WI38 (cell line): ENCODE results near the gene IFNAR2.

Experiments used
- H3K4me3 ChIP-seq: 2 replicates; pipeline ENCODE4 v1.5.1; 2011; ENCODE audit warnings: low read depth, mild to moderate bottlenecking, control low read depth, low read length
- TF ChIP-seq, protein P1 (sequence below): IDR thresholded peaks from 2 replicates; pipeline ENCODE4 v1.5.1; 2012; ENCODE audit warnings: low read depth, mild to moderate bottlenecking, control low read depth, low read length

The IFNAR2 gene

GRCh38 chr21:33254766-33255165, 25.0 kb downstream of the IFNAR2 start:
- TF ChIP-seq, protein P1, sequence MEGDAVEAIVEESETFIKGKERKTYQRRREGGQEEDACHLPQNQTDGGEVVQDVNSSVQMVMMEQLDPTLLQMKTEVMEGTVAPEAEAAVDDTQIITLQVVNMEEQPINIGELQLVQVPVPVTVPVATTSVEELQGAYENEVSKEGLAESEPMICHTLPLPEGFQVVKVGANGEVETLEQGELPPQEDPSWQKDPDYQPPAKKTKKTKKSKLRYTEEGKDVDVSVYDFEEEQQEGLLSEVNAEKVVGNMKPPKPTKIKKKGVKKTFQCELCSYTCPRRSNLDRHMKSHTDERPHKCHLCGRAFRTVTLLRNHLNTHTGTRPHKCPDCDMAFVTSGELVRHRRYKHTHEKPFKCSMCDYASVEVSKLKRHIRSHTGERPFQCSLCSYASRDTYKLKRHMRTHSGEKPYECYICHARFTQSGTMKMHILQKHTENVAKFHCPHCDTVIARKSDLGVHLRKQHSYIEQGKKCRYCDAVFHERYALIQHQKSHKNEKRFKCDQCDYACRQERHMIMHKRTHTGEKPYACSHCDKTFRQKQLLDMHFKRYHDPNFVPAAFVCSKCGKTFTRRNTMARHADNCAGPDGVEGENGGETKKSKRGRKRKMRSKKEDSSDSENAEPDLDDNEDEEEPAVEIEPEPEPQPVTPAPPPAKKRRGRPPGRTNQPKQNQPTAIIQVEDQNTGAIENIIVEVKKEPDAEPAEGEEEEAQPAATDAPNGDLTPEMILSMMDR, result no peak
- H3K4me3 ChIP-seq, result no peak overlapping the region

- TF ChIP-seq, protein P1, result no peak
- H3K4me3 ChIP-seq, result no peak overlapping the region
Measured at GRCh38 chr21:33255404-33255803, 25.7 kb downstream of the IFNAR2 start.

GRCh38 chr21:33256019-33256418, 26.3 kb downstream of the IFNAR2 start:
- no peak overlapping the region for H3K4me3 ChIP-seq
- TF ChIP-seq, protein P1, result no peak

- H3K4me3 ChIP-seq, result no peak overlapping the region
- TF ChIP-seq, protein P1, result no peak
Measured at GRCh38 chr21:33257094-33257803, 27.5 kb downstream of the IFNAR2 start.

GRCh38 chr21:33258475-33258874, 28.7 kb downstream of the IFNAR2 start:
- no peak overlapping the region for H3K4me3 ChIP-seq
- TF ChIP-seq, protein P1, result no peak

- no peak overlapping the region for H3K4me3 ChIP-seq
- TF ChIP-seq, protein P1, result no peak
Measured at GRCh38 chr21:33259428-33259827, 29.7 kb downstream of the IFNAR2 start.

GRCh38 chr21:33259995-33260394, 30.3 kb downstream of the IFNAR2 start:
- TF ChIP-seq, protein P1, result no peak
- H3K4me3 ChIP-seq, result no peak overlapping the region
